GM19238 (cell line): ENCODE data around the gene UBXN2A.

Source experiments
- DNase-seq: peaks from one replicate; pipeline ENCODE4 v3.0.0; 2011; ENCODE audit warnings: low spot score; ENCODE audit not compliant: insufficient read length

Gene UBXN2A

GRCh38 chr2:23939987-23940717 lies at the start of gene UBXN2A:
TSS of gene UBXN2A (plus strand) at chr2:23940463. CDS start at chr2:23958315, 17,852 bp downstream.
- DNase-seq = peak; percentile 84

GRCh38 chr2:23900133-23900532 lies 40.1 kb upstream of the UBXN2A start:
- no peak for DNase-seq

GRCh38 chr2:23900541-23901322 lies 39.5 kb upstream of the UBXN2A start:
- DNase-seq = no peak

GRCh38 chr2:23901966-23902846 lies 38.1 kb upstream of the UBXN2A start:
- no peak for DNase-seq

- no peak for DNase-seq
Observed at GRCh38 chr2:23903034-23903433, 37.2 kb upstream of the UBXN2A start.

- DNase-seq = no peak
Observed at GRCh38 chr2:23904215-23904614, 36.0 kb upstream of the UBXN2A start.

- no peak for DNase-seq
Observed at GRCh38 chr2:23904692-23905091, 35.6 kb upstream of the UBXN2A start.

- DNase-seq = no peak
Observed at GRCh38 chr2:23905155-23905554, 35.1 kb upstream of the UBXN2A start.

- no peak for DNase-seq
Observed at GRCh38 chr2:23912054-23912453, 28.2 kb upstream of the UBXN2A start.

GRCh38 chr2:23915327-23915726 lies 24.9 kb upstream of the UBXN2A start:
- no peak for DNase-seq

GRCh38 chr2:23916727-23917405 lies 23.4 kb upstream of the UBXN2A start:
- no peak for DNase-seq

GRCh38 chr2:23918837-23919489 lies 21.3 kb upstream of the UBXN2A start:
- DNase-seq = no peak

GRCh38 chr2:23924589-23925359 lies 15.5 kb upstream of the UBXN2A start:
- no peak for DNase-seq

- DNase-seq = peak; percentile 51
Observed at GRCh38 chr2:23925702-23926289, 14.5 kb upstream of the UBXN2A start.

GRCh38 chr2:23926290-23926749 lies 13.9 kb upstream of the UBXN2A start:
- DNase-seq = peak; percentile 15

GRCh38 chr2:23926750-23927571 lies 13.3 kb upstream of the UBXN2A start, which contains the start of gene ATAD2B:
TSS of gene ATAD2B (minus strand) at chr2:23927123. CDS start at chr2:23926770, 353 bp downstream.
- peak; percentile 80 for DNase-seq

- DNase-seq = no peak
Observed at GRCh38 chr2:23934259-23934658, 6.0 kb upstream of the UBXN2A start.
